Right lung (tissue), 5 donors: Measurements from ENCODE around the gene TREX2. TPM values are rescaled to one million over a fixed set of nuclear protein-coding genes. Genes with fewer than 3 reads are reported as not detected.

Experiments used
- DNase-seq, 2 donors: peaks; one replicate each; pipeline ENCODE4 v3.0.0-alpha.2; 2013
- polyA plus RNA-seq, 5 donors: library from polyadenylated mRNA; unstranded; fragments of 120-200 nt; gene quantifications; one replicate each; pipeline versions ENCODE4 v1.2.1 to v1.2.3, GENCODE V29; 2013; ENCODE audit warnings: inconsistent platforms in 1 of 5, low replicate concordance in 1 of 5; ENCODE audit not compliant: insufficient read length in 5 of 5, insufficient read depth in 1 of 5

TREX2 gene
- polyA plus RNA-seq, 5 donors = 0.35 to 1.2 (median 0.76) TPM

GRCh38 chrX:153456704-153457103 lies 10.8 kb upstream of the TREX2 start:
- no peak for DNase-seq

GRCh38 chrX:153456161-153456560 lies 10.3 kb upstream of the TREX2 start:
- no peak for DNase-seq

- DNase-seq = no peak
Observed at GRCh38 chrX:153455571-153455970, 9.7 kb upstream of the TREX2 start.

DNA sequence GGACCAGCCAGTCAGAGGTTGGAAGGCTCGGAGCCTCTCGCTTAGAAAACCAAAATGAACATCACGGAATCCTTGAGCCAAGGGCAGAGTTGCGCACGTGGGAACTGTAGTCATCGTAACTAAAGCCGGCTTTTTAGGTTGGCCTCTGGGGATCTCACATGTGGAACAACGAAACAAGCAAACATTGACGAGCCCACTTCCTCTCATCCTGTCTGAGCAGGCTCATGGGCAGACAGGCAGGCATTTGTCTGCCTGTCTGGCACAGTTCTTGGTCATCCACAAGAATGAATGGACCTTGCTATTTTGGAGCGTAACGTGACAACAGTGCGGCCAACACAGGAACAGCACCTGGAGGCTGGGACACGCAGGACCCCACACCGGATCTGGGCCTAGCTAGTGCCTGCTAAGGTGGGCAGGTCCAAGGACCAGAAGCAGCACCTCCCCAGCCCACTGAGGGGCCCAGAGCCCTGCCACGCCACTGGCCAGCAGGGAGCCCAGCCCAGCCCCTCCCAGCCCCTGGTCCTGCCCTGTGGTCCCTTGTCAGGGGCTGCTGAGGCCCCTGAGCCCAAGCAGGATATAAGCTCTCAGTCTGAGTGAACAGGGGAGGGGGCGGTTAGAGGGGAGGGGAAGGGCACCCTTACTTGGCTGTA lies 9.2 kb upstream of the TREX2 start:
- DNase-seq = no peak

DNA sequence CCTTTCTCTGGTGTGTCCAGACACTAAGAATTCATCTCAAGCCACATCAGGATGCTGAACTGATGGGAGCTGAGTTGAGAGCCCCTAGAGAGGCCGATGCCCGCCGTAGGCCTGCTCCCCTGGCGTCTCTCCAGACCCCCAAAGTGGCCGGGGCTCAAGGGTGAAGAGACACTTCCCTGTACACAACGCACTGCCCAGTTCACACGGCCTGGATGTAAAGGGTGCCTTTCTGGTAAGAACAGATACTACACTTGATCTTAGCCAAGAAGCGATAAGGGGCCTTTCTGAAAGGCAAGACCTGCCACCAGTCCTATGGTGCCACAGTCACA lies 5.1 kb upstream of the TREX2 start:
- DNase-seq = no peak

GRCh38 chrX:153450114-153450948 lies 4.5 kb upstream of the TREX2 start:
- no peak for DNase-seq

DNA sequence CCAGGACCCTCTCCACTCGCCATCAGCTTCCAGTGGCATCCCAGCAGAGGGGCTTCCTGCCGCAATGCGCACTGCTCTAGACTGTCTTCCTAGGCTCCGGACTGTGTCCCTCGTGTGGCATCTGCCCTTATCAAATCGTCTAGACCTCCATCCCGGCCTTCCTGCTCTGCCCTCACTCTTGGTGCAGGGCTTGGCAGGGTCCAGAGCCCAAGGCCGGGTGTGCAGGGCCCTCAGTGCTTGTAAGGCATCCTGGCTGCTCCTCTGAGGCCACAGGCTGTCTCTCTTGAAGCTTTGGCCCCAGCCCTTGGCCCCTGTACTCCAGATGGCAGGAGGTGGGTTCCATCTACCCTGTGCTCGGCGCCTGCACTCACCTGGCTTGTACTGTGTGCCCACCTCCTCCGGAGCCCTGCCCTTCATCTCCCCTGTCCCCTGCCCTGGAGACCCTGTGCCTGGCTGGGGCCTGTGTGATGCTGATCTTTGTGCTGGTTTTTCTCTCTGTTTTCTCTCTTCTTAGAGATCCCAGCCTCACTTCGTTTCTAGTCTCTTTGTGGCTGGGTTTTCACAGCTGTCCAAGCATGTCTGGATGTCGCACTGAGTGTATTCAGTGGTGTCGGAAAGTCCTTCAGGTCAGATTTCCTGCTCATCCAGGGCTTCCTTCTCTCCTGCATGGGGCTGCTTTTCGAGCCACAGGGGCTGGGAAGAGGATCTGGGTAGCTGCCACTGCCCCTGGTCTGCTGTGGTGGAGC lies 3.7 kb upstream of the TREX2 start:
- no peak for DNase-seq

DNA sequence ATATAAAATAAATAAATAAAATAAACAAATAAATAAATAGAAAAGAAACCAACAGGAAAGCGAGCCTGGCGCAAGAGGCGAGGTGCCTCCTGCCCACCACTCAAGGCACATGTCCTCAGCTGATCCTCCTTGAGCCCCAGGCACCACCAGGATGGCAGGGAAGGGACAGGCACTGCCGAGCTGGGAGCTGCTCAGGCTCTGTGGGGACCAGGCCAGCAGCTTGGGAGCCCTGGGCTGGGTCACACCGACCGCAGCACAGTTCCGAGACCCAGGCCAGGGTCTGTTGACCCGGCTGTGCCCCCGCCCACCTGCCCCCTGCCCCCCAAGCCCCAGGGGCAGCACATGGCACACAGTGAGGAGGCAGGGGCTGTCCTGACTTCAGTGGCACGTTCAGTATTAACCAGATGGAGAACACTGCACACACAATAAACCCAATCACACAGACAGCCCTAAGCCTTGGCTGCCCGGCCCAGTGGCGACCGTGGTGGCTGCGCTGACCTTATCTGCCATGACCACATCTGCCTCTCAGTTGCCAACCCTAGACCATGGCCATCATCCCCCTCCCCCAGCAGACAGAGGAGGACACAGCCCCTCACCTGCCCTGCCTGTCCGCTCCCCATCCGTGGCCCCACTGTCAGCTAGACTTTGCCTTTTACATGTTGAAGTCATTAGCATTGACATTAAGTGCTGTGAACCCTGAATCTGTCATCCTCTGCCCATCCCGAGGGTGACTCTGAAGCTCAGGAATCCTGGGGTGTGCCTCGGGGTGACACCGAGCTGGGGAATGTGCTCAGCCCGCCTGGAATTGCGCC lies 2.9 kb upstream of the TREX2 start:
- no peak for DNase-seq

- no peak for DNase-seq
Observed at GRCh38 chrX:153447581-153447960, 1.7 kb upstream of the TREX2 start.

GRCh38 chrX:153446950-153447580 lies 1.2 kb upstream of the TREX2 start:
- DNase-seq = no peak

DNA sequence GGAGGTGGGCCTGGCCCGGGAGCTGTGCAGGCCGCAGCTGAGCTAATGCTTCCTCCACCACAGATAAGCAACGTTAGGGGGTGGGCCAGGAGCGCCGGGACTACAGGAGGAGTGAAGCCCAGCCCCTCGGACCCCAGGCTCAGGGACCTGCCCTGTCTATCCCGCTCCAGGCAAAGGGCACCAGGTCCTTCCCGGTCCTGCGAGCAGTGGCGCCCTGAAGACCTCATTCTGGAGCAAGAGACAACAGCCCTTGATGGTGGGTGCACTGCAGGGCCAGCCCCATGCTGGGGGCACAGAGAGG lies 730 bp upstream of the TREX2 start:
- DNase-seq = no peak

DNA sequence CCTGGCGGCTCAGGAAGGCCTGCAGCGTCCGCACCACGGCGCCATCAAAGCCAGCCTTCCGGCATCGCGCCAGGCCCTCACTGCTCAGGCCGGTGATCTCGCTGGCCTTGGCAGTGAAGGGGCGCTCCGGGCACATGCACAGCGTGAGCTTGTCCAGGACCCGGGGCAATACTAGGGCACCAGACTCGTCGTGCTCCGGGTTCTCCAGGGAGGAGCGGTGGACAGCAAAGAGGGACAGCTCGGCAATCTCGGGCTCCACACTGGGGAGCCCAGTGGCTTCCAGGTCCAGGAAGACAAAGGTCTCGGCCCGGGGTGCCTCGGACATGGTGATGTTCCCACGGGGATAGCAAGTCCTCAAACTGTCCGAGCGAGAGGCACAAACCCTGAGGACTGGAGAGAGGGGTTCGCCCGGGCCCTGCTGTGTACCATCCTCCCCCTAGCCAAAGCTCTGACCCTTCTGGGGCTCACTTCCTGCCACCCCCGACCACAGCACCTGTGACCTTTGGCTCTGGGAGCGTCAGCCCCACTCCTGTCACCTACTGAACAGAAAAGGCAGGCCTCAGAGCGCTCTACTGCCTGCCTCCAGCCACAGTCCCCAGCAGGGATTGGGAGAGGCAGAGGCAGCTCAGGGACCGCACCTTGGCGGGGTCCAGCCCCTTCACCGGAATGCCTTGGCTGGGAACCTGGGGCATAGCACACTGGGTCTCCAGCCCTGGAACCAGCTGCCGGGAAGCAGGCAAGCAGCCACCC lies 575 bp downstream of the TREX2 start:
- DNase-seq = no peak

DNA sequence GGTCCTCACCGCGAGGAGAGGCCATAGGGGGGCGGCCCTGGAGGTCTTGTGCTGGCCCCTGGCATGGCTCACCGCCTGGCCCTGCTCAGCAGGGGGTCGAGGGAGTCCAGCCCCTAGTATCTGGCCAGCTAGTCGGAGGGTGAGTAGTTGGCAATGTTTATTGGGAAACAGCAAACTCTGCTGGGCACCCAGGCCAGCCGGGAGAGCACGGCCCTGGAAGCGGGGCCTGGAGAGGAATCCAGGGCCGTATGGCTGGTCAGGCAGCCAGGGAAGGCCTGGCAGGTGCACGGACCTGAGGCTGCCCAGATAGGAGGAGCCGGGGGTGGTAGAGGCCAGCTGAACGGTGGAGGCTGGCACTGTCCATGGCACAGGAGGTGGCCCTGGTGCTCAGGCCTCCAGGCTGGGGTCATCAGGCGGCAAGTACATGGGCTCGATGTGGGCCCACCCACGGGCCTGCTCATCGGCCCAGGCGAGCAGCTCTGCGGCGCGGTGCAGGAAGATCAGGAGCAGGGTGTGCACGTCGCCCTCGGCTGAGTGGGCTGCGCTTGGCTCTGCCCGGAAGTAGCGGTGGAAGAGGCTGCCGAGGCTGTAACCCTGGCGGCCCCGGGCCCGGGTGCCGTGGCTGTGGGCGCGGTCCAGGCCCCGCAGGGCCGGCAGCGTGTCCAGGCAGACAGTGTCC lies 1.4 kb downstream of the TREX2 start:
- no peak for DNase-seq

DNA sequence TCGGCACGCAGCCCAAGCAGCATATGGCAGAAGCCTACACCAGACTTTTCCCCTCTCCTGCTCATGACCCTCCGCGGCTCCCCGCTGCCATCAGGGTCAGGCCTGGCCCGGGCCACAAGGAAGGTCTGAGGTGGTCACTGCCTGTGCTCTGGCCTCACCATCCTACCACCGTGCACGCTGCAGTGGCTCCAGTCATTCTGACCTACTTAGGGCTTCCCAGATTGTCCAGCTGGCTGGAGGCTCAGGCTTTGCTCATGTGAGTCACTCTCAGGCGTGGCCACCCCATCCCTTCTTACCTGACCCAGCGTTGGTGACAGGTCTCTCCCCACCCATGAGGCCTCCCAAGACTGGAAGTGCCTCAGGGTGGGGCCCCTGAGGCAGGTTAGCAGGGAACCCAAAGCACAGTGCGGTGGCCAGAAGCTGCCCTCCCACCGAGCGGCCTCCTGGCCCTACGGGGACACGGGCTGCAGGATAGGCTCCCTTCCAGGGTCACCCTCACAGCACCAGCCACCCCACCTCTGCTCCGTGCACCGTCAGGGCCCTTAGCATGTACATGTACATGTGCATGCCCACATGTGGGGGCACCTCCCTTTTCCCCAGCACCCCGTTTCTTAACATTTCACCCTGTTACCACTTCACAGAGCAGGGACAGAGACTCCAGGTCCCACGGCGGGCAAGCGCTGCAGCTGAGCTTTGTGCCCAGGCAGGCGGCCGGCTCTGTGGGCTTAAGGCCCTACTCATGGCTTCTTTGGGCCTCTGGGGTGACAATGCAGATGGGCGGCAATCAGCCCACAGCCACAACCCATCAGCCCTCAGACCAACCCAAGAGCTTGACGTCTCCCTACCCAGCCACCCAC lies 2.2 kb downstream of the TREX2 start:
- DNase-seq = no peak

DNA sequence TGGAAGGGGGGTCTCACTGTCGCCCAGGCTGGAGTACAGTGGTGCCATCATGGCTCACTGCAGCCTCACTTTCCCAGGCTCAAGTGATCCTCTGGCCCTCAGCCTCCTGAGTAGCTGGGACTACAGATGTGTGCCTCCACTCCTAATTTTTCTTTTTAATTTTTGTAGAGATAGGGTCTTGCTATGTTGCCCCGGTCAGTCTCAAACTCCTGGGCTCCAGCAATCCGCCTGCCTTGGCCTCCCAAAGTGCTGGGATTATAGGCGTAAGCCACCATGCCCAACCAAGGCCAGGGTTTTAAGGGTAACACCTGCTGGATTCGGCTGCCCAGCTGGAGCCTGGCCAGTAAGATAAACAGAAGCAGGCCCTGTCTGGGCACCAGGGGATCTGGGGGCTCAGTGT lies 3.4 kb downstream of the TREX2 start:
- DNase-seq = no peak

- DNase-seq = no peak
Observed at GRCh38 chrX:153441981-153442380, 3.9 kb downstream of the TREX2 start.

DNA sequence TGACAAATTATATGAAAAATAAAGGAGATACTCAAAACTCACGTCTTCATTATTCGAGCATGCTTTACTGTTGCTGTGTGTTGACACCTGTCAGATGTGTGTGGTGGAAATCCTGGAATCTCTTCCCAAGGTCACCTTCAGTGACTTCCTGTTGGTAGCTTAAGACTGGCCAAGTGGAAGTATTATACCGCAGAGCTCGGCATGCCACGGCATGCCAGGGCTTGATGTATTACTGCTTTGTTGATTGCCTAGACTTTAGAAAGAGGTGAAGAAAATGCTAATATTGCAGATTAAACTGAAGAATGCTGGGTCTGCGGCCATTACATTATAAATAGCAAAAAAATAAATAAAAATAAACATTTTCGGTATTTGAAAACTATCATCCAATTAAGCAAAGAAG lies 4.6 kb downstream of the TREX2 start:
- DNase-seq = no peak

DNA sequence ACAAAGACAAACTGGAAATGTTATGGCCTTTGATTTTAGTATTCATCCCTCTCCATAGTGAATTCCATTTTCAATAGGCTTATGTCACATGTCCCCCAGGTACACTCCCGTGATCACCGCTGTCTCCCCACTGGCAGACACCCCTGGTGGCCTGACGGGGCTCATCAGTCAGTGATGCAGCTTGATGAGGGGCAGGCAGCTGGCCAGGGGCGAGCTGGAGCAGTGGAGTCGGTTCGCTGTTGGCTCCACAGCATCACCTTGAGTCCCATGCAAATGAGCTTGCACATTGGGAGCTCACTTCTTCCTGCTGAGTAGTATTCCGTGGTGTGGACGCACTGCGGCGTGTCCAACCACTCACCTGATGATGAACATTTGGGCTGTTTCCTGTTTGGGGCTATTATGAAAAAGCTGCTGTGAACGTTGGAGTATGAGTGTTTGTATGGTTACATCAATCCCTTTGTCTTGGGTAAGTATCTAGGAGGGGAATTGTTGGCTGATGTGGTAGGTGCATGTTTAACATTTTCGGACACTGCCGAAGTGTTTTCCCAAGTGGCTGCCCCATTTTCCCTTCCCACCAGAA lies 5.2 kb downstream of the TREX2 start:
- no peak for DNase-seq

DNA sequence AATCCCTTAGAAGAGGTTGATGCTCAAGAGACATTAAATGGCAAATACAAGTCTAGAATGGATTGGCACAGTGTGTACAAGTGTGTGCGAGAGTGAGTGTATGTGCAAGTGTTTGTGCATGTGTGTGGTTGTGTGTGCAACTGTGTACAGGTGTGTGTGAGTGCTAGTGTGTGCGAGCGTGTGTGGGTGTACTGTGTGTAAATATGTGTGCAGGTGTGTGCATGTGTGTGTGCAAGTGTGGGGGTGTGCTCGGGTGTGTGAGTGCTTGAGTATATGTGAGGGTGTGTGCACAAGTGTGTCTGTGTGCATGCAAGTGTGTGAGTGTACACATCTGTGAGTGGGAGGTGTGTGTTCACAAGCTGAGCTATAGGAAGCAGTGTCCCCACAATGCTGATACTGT lies 5.9 kb downstream of the TREX2 start:
- DNase-seq = no peak
